ENCODE results near the gene FKBP7.
"Not testable (repeated sequence)": the region's sequence is repeated elsewhere in the genome, so short reads cannot be mapped to it uniquely, and the experiment has no call there.

Gene FKBP7

GRCh38 chr2:178491612-178492011 lies 13.2 kb upstream of the FKBP7 start:
- FAIRE-seq (no peak), DNase-seq (ENCODE audit: low spot score) (no peak)

- DNase-seq (ENCODE audit: low spot score) (no peak), FAIRE-seq (no peak)
These were observed 7.0 kb upstream of the FKBP7 start for GRCh38 chr2:178485356-178485755.

- DNase-seq (ENCODE audit: low spot score), result peak; percentile 41
- FAIRE-seq, result no peak
These were observed 6.0 kb upstream of the FKBP7 start for GRCh38 chr2:178484245-178485041.

- peak; percentile 74 for FAIRE-seq
- peak; percentile 60 for DNase-seq (ENCODE audit: low spot score)
These were observed 4.0 kb upstream of the FKBP7 start for GRCh38 chr2:178482437-178482836.

- DNase-seq (ENCODE audit: low spot score), result peak; percentile 91
- FAIRE-seq, result no peak
These were observed 2.1 kb upstream of the FKBP7 start, which contains the start of gene PLEKHA3 for GRCh38 chr2:178480227-178481181. PLEKHA3 (plus strand) TSS chr2:178480457; CDS start chr2:178480870, 413 bp downstream.

- peak; percentile 52 for FAIRE-seq
- DNase-seq (ENCODE audit: low spot score), result no peak
These were observed 1.4 kb upstream of the FKBP7 start for GRCh38 chr2:178479758-178480226.

GRCh38 chr2:178479275-178479616 lies 846 bp upstream of the FKBP7 start:
- FAIRE-seq (no peak), DNase-seq (ENCODE audit: low spot score) (no peak)

GRCh38 chr2:178478130-178478438 lies 316 bp downstream of the FKBP7 start:
- FAIRE-seq, result no peak
- no peak for DNase-seq (ENCODE audit: low spot score)

GRCh38 chr2:178477443-178478129 lies 814 bp downstream of the FKBP7 start:
- peak; percentile 33 for FAIRE-seq
- DNase-seq (ENCODE audit: low spot score), result no peak

- DNase-seq (ENCODE audit: low spot score) (no peak), FAIRE-seq (no peak)
These were observed 1.9 kb downstream of the FKBP7 start for GRCh38 chr2:178476477-178476876.

- no peak for FAIRE-seq
- DNase-seq (ENCODE audit: low spot score), result no peak
These were observed 3.8 kb downstream of the FKBP7 start for GRCh38 chr2:178474560-178474959.

GRCh38 chr2:178473931-178474330 lies 4.5 kb downstream of the FKBP7 start:
- DNase-seq (ENCODE audit: low spot score), result peak; percentile 39
- peak; percentile 65 for FAIRE-seq

- no peak for FAIRE-seq
- DNase-seq (ENCODE audit: low spot score), result no peak
These were observed 5.0 kb downstream of the FKBP7 start for GRCh38 chr2:178473373-178473772.

- not testable (repeated sequence) for DNase-seq (ENCODE audit: low spot score); FAIRE-seq
These were observed 7.1 kb downstream of the FKBP7 start for GRCh38 chr2:178471313-178471712.

- DNase-seq (ENCODE audit: low spot score) (no peak), FAIRE-seq (no peak)
These were observed 9.1 kb downstream of the FKBP7 start for GRCh38 chr2:178469219-178469849.

- DNase-seq (ENCODE audit: low spot score) (no peak), FAIRE-seq (no peak)
These were observed 21.0 kb downstream of the FKBP7 start for GRCh38 chr2:178457390-178457886.

- FAIRE-seq (no peak), DNase-seq (ENCODE audit: low spot score) (no peak)
These were observed 22.5 kb downstream of the FKBP7 start for GRCh38 chr2:178455947-178456346.

GRCh38 chr2:178452870-178453269 lies 25.5 kb downstream of the FKBP7 start:
- DNase-seq (ENCODE audit: low spot score) (no peak), FAIRE-seq (no peak)

GRCh38 chr2:178452334-178452733 lies 26.1 kb downstream of the FKBP7 start:
- DNase-seq (ENCODE audit: low spot score), result no peak
- no peak for FAIRE-seq

GRCh38 chr2:178450774-178451525 lies 27.4 kb downstream of the FKBP7 start, which contains the start of the genes PJVK and PRKRA:
PJVK (plus strand) TSS chr2:178451378; CDS start chr2:178453410, 2,032 bp downstream.
PRKRA (minus strand) TSS chr2:178451175; CDS start chr2:178451030, 145 bp downstream.
- FAIRE-seq (peak; percentile 81), DNase-seq (ENCODE audit: low spot score) (peak; percentile 90)
